Sigmoid colon (tissue), 4 donors: ENCODE data around the gene ATP5IF1.

Experiments used
- EP300 ChIP-seq, 4 donors: sonication (generic); formaldehyde crosslinking; IDR thresholded peaks; one replicate each; pipeline ENCODE4 v1.6.1; 2017; ENCODE audit warnings: antibody characterized with exemption in 4 of 4
- POLR2A ChIP-seq, 2 donors: fragments of 450-650 bp; IDR thresholded peaks; one replicate each; pipeline ENCODE4 v1.6.1; 2016; ENCODE audit warnings: antibody characterized with exemption in 2 of 2, mild to moderate bottlenecking in 2 of 2, moderate library complexity in 2 of 2
- POLR2AphosphoS5 ChIP-seq, 4 donors: sonication (generic); formaldehyde crosslinking; IDR thresholded peaks; one replicate each; pipeline ENCODE4 v1.6.1; 2017; ENCODE audit warnings: antibody characterized with exemption in 4 of 4
- TF ChIP-seq, protein P1 (sequence below), 4 experiments: fragments of 450-650 bp in 3 of 4; fragments of 200-600 bp in 1 of 4; IDR thresholded peaks; one replicate each; pipeline ENCODE4 v1.5.1; 2016 to 2019; ENCODE audit warnings: antibody characterized with exemption in 4 of 4, mild to moderate bottlenecking in 3 of 4, moderate library complexity in 2 of 4

DNA sequence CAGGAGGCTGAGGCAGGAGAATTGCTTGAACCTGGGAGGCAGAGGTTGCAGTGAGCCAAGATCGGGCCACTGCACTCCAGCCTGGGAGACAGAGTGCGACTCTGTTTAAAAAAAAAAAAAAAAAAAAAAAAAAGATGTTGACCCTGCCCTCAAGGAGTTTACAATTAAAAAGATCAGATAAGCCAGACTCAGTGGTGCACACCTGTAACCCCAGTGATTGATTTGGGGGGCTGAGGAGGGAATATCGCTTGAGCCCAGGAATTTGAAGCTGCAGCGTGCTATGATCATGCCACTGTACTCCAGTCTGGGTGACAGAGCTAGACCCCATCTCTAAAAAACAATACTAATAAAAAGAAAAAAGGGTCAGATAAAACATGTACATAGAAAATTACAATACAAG is 21.8 kb downstream of the ATP5IF1 start:
- TF ChIP-seq, protein P1, sequence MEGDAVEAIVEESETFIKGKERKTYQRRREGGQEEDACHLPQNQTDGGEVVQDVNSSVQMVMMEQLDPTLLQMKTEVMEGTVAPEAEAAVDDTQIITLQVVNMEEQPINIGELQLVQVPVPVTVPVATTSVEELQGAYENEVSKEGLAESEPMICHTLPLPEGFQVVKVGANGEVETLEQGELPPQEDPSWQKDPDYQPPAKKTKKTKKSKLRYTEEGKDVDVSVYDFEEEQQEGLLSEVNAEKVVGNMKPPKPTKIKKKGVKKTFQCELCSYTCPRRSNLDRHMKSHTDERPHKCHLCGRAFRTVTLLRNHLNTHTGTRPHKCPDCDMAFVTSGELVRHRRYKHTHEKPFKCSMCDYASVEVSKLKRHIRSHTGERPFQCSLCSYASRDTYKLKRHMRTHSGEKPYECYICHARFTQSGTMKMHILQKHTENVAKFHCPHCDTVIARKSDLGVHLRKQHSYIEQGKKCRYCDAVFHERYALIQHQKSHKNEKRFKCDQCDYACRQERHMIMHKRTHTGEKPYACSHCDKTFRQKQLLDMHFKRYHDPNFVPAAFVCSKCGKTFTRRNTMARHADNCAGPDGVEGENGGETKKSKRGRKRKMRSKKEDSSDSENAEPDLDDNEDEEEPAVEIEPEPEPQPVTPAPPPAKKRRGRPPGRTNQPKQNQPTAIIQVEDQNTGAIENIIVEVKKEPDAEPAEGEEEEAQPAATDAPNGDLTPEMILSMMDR (IDR thresholded peaks at IDR 0.05), result no peak
- TF ChIP-seq POLR2A (IDR thresholded peaks at IDR 0.05) (no peak), POLR2AphosphoS5 (IDR thresholded peaks at IDR 0.05) (no peak), EP300 (IDR thresholded peaks at IDR 0.05) (no peak)
